Skeletal muscle cell (primary cell): ENCODE measurements around the gene UNCX.
"Not testable (repeated sequence)": the region's sequence is repeated elsewhere in the genome, so short reads cannot be mapped to it uniquely, and the experiment has no call there.

ENCODE experiments used
- DNase-seq: peaks from one replicate; pipeline ENCODE4 v3.0.0-alpha.2; 2010; ENCODE audit warnings: low read depth
- H3K4me3 ChIP-seq: 2 replicates; pipeline ENCODE4 v1.5.1; 2011; ENCODE audit warnings: low read depth, mild to moderate bottlenecking, control low read depth, low read length, moderate library complexity

The UNCX gene

GRCh38 chr7:1253681-1254181, 21.1 kb downstream of the UNCX start:
- H3K4me3 ChIP-seq, result no peak overlapping the region

GRCh38 chr7:1254281-1255079, 21.8 kb downstream of the UNCX start:
- H3K4me3 ChIP-seq, result no peak overlapping the region
- no peak for DNase-seq

More at GRCh38 chr7:1253681-1254181, 21.1 kb downstream of the UNCX start:
- DNase-seq, result no peak

- no peak for DNase-seq
- H3K4me3 ChIP-seq, result no peak overlapping the region
Measured at GRCh38 chr7:1255080-1255816, 22.6 kb downstream of the UNCX start.

- no peak for DNase-seq
- no peak overlapping the region for H3K4me3 ChIP-seq
Measured at GRCh38 chr7:1255817-1256340, 23.2 kb downstream of the UNCX start.

- no peak overlapping the region for H3K4me3 ChIP-seq
- DNase-seq, result no peak
Measured at GRCh38 chr7:1256621-1257020, 23.9 kb downstream of the UNCX start.

GRCh38 chr7:1257221-1257620, 24.5 kb downstream of the UNCX start:
- H3K4me3 ChIP-seq, result no peak overlapping the region
- no peak for DNase-seq

- DNase-seq, result no peak
- H3K4me3 ChIP-seq, result no peak overlapping the region
Measured at GRCh38 chr7:1257863-1258262, 25.2 kb downstream of the UNCX start.

GRCh38 chr7:1259621-1260243, 27.1 kb downstream of the UNCX start:
- DNase-seq, result no peak
- no peak overlapping the region for H3K4me3 ChIP-seq

GRCh38 chr7:1260244-1260635, 27.6 kb downstream of the UNCX start:
- DNase-seq, result no peak
- H3K4me3 ChIP-seq, result no peak overlapping the region

- H3K4me3 ChIP-seq, DNase-seq: not testable (repeated sequence)
Measured at GRCh38 chr7:1261036-1261435, 28.4 kb downstream of the UNCX start.

GRCh38 chr7:1262441-1262840, 29.8 kb downstream of the UNCX start:
- no peak overlapping the region for H3K4me3 ChIP-seq
- DNase-seq, result no peak

GRCh38 chr7:1263391-1263951, 30.8 kb downstream of the UNCX start:
- no peak for DNase-seq
- no peak overlapping the region for H3K4me3 ChIP-seq

- no peak overlapping the region for H3K4me3 ChIP-seq
- no peak for DNase-seq
Measured at GRCh38 chr7:1264345-1265280, 31.9 kb downstream of the UNCX start.

- no peak overlapping the region for H3K4me3 ChIP-seq
- no peak for DNase-seq
Measured at GRCh38 chr7:1267016-1267900, 34.6 kb downstream of the UNCX start.

- no peak for DNase-seq
- H3K4me3 ChIP-seq, result no peak overlapping the region
Measured at GRCh38 chr7:1268076-1268815, 35.6 kb downstream of the UNCX start.

GRCh38 chr7:1268866-1269265, 36.2 kb downstream of the UNCX start:
- no peak overlapping the region for H3K4me3 ChIP-seq
- DNase-seq, result no peak

- no peak for DNase-seq
- no peak overlapping the region for H3K4me3 ChIP-seq
Measured at GRCh38 chr7:1269336-1269890, 36.7 kb downstream of the UNCX start.
